ENCODE measurements around the gene CIAO3.

CIAO3 gene

DNA sequence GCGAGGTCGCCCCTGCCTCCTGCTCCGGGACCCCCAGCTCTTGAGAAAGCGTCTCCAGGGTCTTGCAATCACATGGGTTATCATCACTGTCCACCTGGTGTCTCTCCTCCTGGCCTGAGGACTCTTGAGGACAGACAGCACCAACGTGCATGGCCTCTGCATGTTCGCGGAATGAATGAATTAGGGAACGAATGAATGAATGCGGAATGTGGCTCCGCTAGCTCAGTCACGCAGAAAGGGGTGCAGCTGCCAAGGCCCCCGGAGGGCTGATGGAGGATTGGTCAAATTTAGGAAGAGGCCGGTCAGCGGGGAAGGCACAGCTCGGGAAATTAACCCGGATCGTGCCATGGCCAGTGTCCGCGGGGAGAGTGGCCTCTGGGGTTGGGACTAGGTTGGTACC, 38.5 kb downstream of the CIAO3 start:
- ATAC-seq (ENCODE audit: low read depth) (no peak), DNase-seq (ENCODE audit: low spot score) (no peak)
- Histone ChIP-seq H3K4me3 (ENCODE audit: severe bottlenecking) (no peak overlapping the region), H3K27me3 (ENCODE audit: insufficient read depth, poor library complexity, severe bottlenecking) (no peaks in the 10 kb centered on the region), H3K4me1 (ENCODE audit: insufficient read depth, poor library complexity, severe bottlenecking) (peaks cover 3% of the 10 kb centered on the region), H3K9me3 (ENCODE audit: severe bottlenecking) (no peaks in the 10 kb centered on the region), H3K36me3 (ENCODE audit: low read depth) (no peaks in the 10 kb centered on the region), H3K27ac (ENCODE audit: poor library complexity, severe bottlenecking) (no peak overlapping the region)
- TF ChIP-seq, protein P1, sequence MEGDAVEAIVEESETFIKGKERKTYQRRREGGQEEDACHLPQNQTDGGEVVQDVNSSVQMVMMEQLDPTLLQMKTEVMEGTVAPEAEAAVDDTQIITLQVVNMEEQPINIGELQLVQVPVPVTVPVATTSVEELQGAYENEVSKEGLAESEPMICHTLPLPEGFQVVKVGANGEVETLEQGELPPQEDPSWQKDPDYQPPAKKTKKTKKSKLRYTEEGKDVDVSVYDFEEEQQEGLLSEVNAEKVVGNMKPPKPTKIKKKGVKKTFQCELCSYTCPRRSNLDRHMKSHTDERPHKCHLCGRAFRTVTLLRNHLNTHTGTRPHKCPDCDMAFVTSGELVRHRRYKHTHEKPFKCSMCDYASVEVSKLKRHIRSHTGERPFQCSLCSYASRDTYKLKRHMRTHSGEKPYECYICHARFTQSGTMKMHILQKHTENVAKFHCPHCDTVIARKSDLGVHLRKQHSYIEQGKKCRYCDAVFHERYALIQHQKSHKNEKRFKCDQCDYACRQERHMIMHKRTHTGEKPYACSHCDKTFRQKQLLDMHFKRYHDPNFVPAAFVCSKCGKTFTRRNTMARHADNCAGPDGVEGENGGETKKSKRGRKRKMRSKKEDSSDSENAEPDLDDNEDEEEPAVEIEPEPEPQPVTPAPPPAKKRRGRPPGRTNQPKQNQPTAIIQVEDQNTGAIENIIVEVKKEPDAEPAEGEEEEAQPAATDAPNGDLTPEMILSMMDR (IDR thresholded peaks at IDR 0.05; ENCODE audit: poor library complexity, severe bottlenecking) = no peak

DNA sequence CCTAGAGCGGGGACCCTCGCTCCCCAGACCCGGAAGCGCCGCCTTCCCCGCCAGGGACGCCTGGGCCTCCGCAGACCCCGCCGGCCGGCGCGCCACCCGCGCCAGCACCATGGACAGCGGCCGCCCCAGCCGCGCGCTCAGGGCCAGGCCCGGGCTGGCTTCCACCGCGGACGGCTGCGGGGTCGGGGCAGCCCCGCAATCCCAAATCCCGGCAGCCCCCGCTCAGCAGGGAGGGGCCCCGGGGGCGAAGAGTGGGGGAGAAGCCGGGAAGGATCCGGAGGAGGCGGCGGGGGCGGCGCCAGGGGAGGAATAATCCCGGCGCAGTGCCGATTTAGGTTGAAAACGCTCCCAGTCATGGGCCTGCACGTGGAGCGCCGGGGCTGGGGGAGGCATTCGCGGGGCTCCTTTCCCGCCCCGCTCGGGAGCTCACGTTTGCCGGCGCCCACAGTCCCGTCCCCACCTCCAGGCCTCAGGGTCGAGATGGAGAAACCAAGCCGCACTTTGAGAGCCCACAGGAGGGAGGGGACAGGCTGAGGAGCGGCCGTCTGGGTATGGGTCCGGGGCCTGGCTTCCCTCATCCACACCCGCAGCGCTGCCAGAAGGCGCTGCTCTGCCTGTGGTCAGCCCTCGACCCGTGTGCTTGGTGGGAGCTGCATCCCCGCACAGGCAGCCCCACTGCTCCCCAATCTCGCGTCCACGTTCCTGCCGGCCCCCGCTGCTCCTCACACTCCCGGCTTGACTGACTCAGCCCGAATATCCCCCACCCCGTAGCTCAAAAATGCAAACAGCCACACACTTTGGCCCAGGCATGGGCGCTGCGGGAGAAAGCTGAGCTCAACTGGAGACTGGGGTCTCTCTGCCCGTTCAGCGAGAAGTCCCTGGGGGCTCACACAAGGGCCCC, 39.9 kb downstream of the CIAO3 start:
- H3K9me3 ChIP-seq (ENCODE audit: severe bottlenecking) = no peaks in the 10 kb centered on the region
- H3K4me1 ChIP-seq (ENCODE audit: insufficient read depth, poor library complexity, severe bottlenecking) = no peaks in the 10 kb centered on the region
- ATAC-seq (ENCODE audit: low read depth) (0 out of 3 replicates have a peak, but pooled peaks have one; percentile 16), DNase-seq (ENCODE audit: low spot score) (no peak)
- H3K36me3 ChIP-seq (ENCODE audit: low read depth) = no peaks in the 10 kb centered on the region
- H3K4me3 ChIP-seq (ENCODE audit: severe bottlenecking) = no peak overlapping the region
- H3K27ac ChIP-seq (ENCODE audit: poor library complexity, severe bottlenecking) = no peak overlapping the region
- TF ChIP-seq, protein P1 (IDR thresholded peaks at IDR 0.05; ENCODE audit: poor library complexity, severe bottlenecking) = no peak
- H3K27me3 ChIP-seq (ENCODE audit: insufficient read depth, poor library complexity, severe bottlenecking) = no peaks in the 10 kb centered on the region

GRCh38 chr16:698911-699671, 41.7 kb downstream of the CIAO3 start:
- TF ChIP-seq, protein P1 (IDR thresholded peaks at IDR 0.05; ENCODE audit: poor library complexity, severe bottlenecking) = no peak
- DNase-seq (ENCODE audit: low spot score) (no peak), ATAC-seq (ENCODE audit: low read depth) (no peak)
- Histone ChIP-seq H3K4me3 (ENCODE audit: severe bottlenecking) (no peak overlapping the region), H3K27me3 (ENCODE audit: insufficient read depth, poor library complexity, severe bottlenecking) (no peaks in the 10 kb centered on the region), H3K27ac (ENCODE audit: poor library complexity, severe bottlenecking) (no peak overlapping the region), H3K4me1 (ENCODE audit: insufficient read depth, poor library complexity, severe bottlenecking) (no peaks in the 10 kb centered on the region), H3K36me3 (ENCODE audit: low read depth) (no peaks in the 10 kb centered on the region), H3K9me3 (ENCODE audit: severe bottlenecking) (no peaks in the 10 kb centered on the region)

- Histone ChIP-seq H3K4me1 (ENCODE audit: insufficient read depth, poor library complexity, severe bottlenecking) (no peaks in the 10 kb centered on the region), H3K9me3 (ENCODE audit: severe bottlenecking) (no peaks in the 10 kb centered on the region), H3K36me3 (ENCODE audit: low read depth) (no peaks in the 10 kb centered on the region), H3K27me3 (ENCODE audit: insufficient read depth, poor library complexity, severe bottlenecking) (no peaks in the 10 kb centered on the region), H3K4me3 (ENCODE audit: severe bottlenecking) (peak overlapping the region; percentile 37), H3K27ac (ENCODE audit: poor library complexity, severe bottlenecking) (peak overlapping the region; percentile 48)
- peak; percentile 95 for DNase-seq (ENCODE audit: low spot score)
- TF ChIP-seq, protein P1 (IDR thresholded peaks at IDR 0.05; ENCODE audit: poor library complexity, severe bottlenecking) = no peak
- peak; percentile 76 for ATAC-seq (ENCODE audit: low read depth)
Observed at GRCh38 chr16:695355-696089, 45.3 kb downstream of the CIAO3 start.

All from RWPE2 (cell line).